ENCODE results near the gene IGSF3.
"Not testable (repeated sequence)": the region's sequence is repeated elsewhere in the genome, so short reads cannot be mapped to it uniquely, and the experiment has no call there.

DNA sequence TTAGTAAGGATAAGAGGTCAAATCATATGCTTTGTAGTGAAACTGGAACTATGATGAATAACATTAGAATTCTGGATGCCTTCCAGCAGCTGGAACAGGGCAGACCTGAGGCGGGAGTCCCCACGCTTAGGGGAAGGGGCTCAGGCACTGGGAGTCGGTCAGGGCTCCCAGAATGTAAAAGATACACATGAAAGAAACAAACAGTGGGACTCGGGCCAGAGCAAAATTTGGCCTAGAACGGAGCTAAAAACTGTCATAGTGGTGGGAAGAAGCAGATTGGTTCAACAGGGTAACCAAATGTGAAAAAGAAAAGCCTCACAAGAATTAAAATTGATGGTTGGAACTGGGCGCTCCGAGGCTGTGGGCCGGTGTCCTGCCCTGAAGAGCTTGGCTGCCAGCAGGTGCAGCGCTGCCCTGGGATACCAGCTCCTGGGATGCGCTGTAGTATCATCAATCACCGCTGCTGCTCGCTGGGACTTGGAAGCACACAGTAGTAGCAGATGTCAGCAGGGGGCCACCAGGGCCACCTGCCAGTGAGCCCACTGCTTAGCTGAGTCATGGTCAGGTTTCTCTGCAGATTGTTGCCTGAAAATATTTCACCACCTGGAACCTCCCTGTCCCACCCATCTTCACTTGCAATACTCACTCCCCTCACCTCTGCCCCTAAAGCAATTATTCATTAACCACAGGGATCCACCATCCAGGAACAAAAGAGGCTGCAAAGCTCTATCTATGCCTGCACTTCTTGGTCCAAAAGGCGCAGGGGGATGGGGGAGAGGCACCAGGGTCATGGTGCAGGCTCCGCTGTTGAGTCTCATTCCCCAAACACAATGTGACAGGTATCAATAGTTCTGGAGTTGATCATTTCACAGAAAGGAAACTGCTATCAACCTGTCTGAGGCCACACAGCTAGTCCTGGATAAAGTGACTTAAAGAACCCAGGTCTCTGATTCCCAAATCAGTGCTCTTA is 24.9 kb downstream of the IGSF3 start:
- TF ChIP-seq ZFP3 (CRISPR knock-in tag; IDR thresholded peaks at IDR 0.05); TCF4 (CRISPR knock-in tag; IDR thresholded peaks at IDR 0.05; ENCODE audit: borderline replicate concordance); ZFP30 (CRISPR knock-in tag; IDR thresholded peaks at IDR 0.05); ZNF70 (CRISPR knock-in tag; IDR thresholded peaks at IDR 0.05); ZNF565 (CRISPR knock-in tag; conservative IDR thresholded peaks at IDR 0.05; ENCODE audit: low read depth); SNAI2 (CRISPR knock-in tag; IDR thresholded peaks at IDR 0.05); GLIS3 (CRISPR knock-in tag; IDR thresholded peaks at IDR 0.05); RARB (CRISPR knock-in tag; IDR thresholded peaks at IDR 0.05); PATZ1 (CRISPR knock-in tag; IDR thresholded peaks at IDR 0.05; ENCODE audit: borderline replicate concordance); CSDC2 (CRISPR knock-in tag; IDR thresholded peaks at IDR 0.05); TOX (CRISPR knock-in tag; IDR thresholded peaks at IDR 0.05; ENCODE audit: borderline replicate concordance): not testable (repeated sequence)
- TF ChIP-seq, protein P1, sequence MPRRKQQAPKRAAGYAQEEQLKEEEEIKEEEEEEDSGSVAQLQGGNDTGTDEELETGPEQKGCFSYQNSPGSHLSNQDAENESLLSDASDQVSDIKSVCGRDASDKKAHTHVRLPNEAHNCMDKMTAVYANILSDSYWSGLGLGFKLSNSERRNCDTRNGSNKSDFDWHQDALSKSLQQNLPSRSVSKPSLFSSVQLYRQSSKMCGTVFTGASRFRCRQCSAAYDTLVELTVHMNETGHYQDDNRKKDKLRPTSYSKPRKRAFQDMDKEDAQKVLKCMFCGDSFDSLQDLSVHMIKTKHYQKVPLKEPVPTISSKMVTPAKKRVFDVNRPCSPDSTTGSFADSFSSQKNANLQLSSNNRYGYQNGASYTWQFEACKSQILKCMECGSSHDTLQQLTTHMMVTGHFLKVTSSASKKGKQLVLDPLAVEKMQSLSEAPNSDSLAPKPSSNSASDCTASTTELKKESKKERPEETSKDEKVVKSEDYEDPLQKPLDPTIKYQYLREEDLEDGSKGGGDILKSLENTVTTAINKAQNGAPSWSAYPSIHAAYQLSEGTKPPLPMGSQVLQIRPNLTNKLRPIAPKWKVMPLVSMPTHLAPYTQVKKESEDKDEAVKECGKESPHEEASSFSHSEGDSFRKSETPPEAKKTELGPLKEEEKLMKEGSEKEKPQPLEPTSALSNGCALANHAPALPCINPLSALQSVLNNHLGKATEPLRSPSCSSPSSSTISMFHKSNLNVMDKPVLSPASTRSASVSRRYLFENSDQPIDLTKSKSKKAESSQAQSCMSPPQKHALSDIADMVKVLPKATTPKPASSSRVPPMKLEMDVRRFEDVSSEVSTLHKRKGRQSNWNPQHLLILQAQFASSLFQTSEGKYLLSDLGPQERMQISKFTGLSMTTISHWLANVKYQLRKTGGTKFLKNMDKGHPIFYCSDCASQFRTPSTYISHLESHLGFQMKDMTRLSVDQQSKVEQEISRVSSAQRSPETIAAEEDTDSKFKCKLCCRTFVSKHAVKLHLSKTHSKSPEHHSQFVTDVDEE (CRISPR knock-in tag; IDR thresholded peaks at IDR 0.05) = not testable (repeated sequence)
- TF ChIP-seq, protein P2, sequence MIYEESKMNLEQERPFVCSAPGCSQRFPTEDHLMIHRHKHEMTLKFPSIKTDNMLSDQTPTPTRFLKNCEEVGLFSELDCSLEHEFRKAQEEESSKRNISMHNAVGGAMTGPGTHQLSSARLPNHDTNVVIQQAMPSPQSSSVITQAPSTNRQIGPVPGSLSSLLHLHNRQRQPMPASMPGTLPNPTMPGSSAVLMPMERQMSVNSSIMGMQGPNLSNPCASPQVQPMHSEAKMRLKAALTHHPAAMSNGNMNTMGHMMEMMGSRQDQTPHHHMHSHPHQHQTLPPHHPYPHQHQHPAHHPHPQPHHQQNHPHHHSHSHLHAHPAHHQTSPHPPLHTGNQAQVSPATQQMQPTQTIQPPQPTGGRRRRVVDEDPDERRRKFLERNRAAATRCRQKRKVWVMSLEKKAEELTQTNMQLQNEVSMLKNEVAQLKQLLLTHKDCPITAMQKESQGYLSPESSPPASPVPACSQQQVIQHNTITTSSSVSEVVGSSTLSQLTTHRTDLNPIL (CRISPR knock-in tag; IDR thresholded peaks at IDR 0.05; ENCODE audit: low read depth) = not testable (repeated sequence)

All from SK-N-SH treated with all-trans-retinoic acid at 6 μM for 48 hours (cell line).